Endothelial cell of umbilical vein (primary cell): ENCODE measurements around the gene TBC1D25. TPM values are rescaled to one million over a fixed set of nuclear protein-coding genes. Genes with fewer than 3 reads are reported as not detected.

ENCODE experiments used
- BruUV-seq: library from RNA; stranded (reverse); fragments of 400-500 nt; replicated peaks from 2 replicates; lab custom pipeline; 2021; lab: Mats Ljungman, UMichigan
- CTCF ChIA-PET: fragments of 300-600, 350-600 bp; sonication (Branson Sonifier 250); formaldehyde crosslinking; loops from one replicate; lab custom pipeline; 2021; ENCODE audit warnings: antibody characterized with exemption, inconsistent platforms; lab: Charles Lee
- POLR2A ChIA-PET: fragments of 300-600, 350-600 bp; sonication (Branson Sonifier 250); formaldehyde crosslinking; loops from one replicate; lab custom pipeline; 2021; ENCODE audit warnings: antibody characterized with exemption, inconsistent platforms; lab: Charles Lee
- DNase-seq: peaks from one replicate; pipeline ENCODE4 v3.0.0-alpha.2; 2011; ENCODE audit warnings: low read depth, low spot score
- FAIRE-seq: peaks from 2 replicates; lab custom pipeline; 2011; peaks lifted over from hg19 to GRCh38; lab: Jason Lieb, UNC
- H2AFZ ChIP-seq: 2 replicates; pipeline ENCODE4 v1.6.0; 2012; ENCODE audit warnings: low read depth, low read length, control low read depth, inconsistent platforms
- H3K27ac ChIP-seq: 2 replicates; pipeline ENCODE4 v1.5.1; 2011; ENCODE audit warnings: low read depth, mild to moderate bottlenecking, control low read depth, low read length, moderate library complexity; ENCODE audit not compliant: insufficient read depth
- H3K27me3 ChIP-seq, 2 experiments: 2 replicates each; pipeline versions ENCODE4 v1.6.0 to v1.6.1; 2011; ENCODE audit warnings: low read length in 2 of 2, mixed read lengths in 1 of 2; ENCODE audit not compliant: control insufficient read depth in 2 of 2, insufficient read depth in 2 of 2
- H3K36me3 ChIP-seq, 2 experiments: 2 replicates in 1 of 2; 3 replicates in 1 of 2; pipeline ENCODE4 v1.5.1; 2011; ENCODE audit warnings: low read length in 2 of 2, mild to moderate bottlenecking in 1 of 2, moderate library complexity in 1 of 2; ENCODE audit not compliant: control insufficient read depth in 2 of 2, insufficient read depth in 2 of 2; ENCODE audit errors: extremely low read depth in 1 of 2
- H3K4me1 ChIP-seq: 3 replicates; pipeline ENCODE4 v1.5.1; 2011; ENCODE audit warnings: mild to moderate bottlenecking, low read length; ENCODE audit not compliant: control insufficient read depth, insufficient read depth; ENCODE audit errors: extremely low read depth
- H3K4me2 ChIP-seq: 2 replicates; pipeline ENCODE4 v1.6.1; 2011; ENCODE audit warnings: low read length, control low read depth, mixed read lengths; ENCODE audit not compliant: insufficient read depth
- H3K4me3 ChIP-seq, 3 experiments: fragments of 200-600 bp in 1 of 3; sonication (generic), shearing (Covaris generic) in 1 of 3; replicated peaks in 1 of 3; 2 replicates each; pipeline ENCODE4 v1.5.1; 2011 to 2016; ENCODE audit warnings: control low read depth in 3 of 3, low read length in 3 of 3, mild to moderate bottlenecking in 2 of 3, inconsistent platforms in 1 of 3, low read depth in 1 of 3, moderate library complexity in 1 of 3; ENCODE audit not compliant: insufficient read depth in 1 of 3
- H3K79me2 ChIP-seq: 2 replicates; pipeline ENCODE4 v1.6.0; 2012; ENCODE audit warnings: low read length, inconsistent platforms; ENCODE audit not compliant: control insufficient read depth, insufficient read depth
- H3K9ac ChIP-seq: replicated peaks from 2 replicates; pipeline ENCODE3; 2011; ENCODE audit warnings: low read length, control low read depth; ENCODE audit not compliant: insufficient read depth; ENCODE audit errors: extremely low read depth
- H3K9me1 ChIP-seq: replicated peaks from 3 replicates; pipeline ENCODE4 v1.6.0; 2011; ENCODE audit warnings: mild to moderate bottlenecking, low read length; ENCODE audit not compliant: control insufficient read depth, insufficient read depth; ENCODE audit errors: extremely low read depth
- H3K9me3 ChIP-seq: replicated peaks from 2 replicates; pipeline ENCODE4 v1.5.1; 2012; ENCODE audit warnings: low read length, inconsistent platforms; ENCODE audit not compliant: control insufficient read depth, insufficient read depth
- H4K20me1 ChIP-seq: replicated peaks from 2 replicates; pipeline ENCODE3; 2011; ENCODE audit warnings: mild to moderate bottlenecking, low read length; ENCODE audit not compliant: control insufficient read depth, insufficient read depth; ENCODE audit errors: extremely low read depth
- CTCF ChIP-seq, 2 donors: IDR thresholded peaks; 1 replicate in 1 of 2; 2 replicates in 1 of 2; pipeline ENCODE4 v1.5.1; 2011; ENCODE audit warnings: low read length in 2 of 2, mild to moderate bottlenecking in 2 of 2, moderate library complexity in 2 of 2, control low read depth in 1 of 2, inconsistent platforms in 1 of 2, low read depth in 1 of 2; ENCODE audit not compliant: insufficient read depth in 1 of 2; ENCODE audit errors: extremely low read depth in 1 of 2
- EZH2 ChIP-seq: IDR thresholded peaks from 2 replicates; pipeline ENCODE4 v1.6.1; 2012; ENCODE audit warnings: borderline replicate concordance, low read depth, mild to moderate bottlenecking, moderate library complexity, low read length, inconsistent platforms; ENCODE audit not compliant: severe bottlenecking
- FOS ChIP-seq: IDR thresholded peaks from 2 replicates; pipeline ENCODE4 v1.6.1; 2011; ENCODE audit warnings: mild to moderate bottlenecking, low read length, moderate library complexity, borderline replicate concordance; ENCODE audit not compliant: insufficient read depth
- GATA2 ChIP-seq: IDR thresholded peaks from 2 replicates; pipeline ENCODE4 v1.7.0; 2011; ENCODE audit warnings: low read depth, mild to moderate bottlenecking, moderate library complexity, mixed read lengths, low read length; ENCODE audit not compliant: insufficient read length, insufficient read depth
- JUN ChIP-seq: IDR thresholded peaks from 2 replicates; pipeline ENCODE4 v1.6.1; 2011; ENCODE audit warnings: borderline replicate concordance, low read depth; ENCODE audit not compliant: insufficient read length, insufficient read depth
- MAX ChIP-seq: IDR thresholded peaks from 2 replicates; pipeline ENCODE4 v1.6.1; 2011; ENCODE audit not compliant: insufficient read depth, insufficient read length
- MYC ChIP-seq: IDR thresholded peaks from one replicate; pipeline ENCODE4 v1.6.1; 2011; ENCODE audit warnings: mild to moderate bottlenecking, low read depth, low read length
- POLR2A ChIP-seq: IDR thresholded peaks from 2 replicates; pipeline ENCODE4 v1.6.1; 2012; ENCODE audit warnings: low read depth, mild to moderate bottlenecking, control low read depth, low read length
- POLR2AphosphoS5 ChIP-seq: IDR thresholded peaks from 2 replicates; pipeline ENCODE4 v1.6.1; 2012; ENCODE audit warnings: low read depth, mild to moderate bottlenecking, control low read depth, low read length, moderate library complexity; ENCODE audit not compliant: insufficient read depth
- dilution Hi-C: fragments of 300-500 bp; cut with MboI; formaldehyde crosslinking; loops from one replicate; pipeline ENCODE4 v1.15.0; 2019; ENCODE audit warnings: low sequenced_read_pairs; ENCODE audit not compliant: extremely low pct_ligation_motif_present
- intact Hi-C: fragments of 100-400 bp; cut with micrococcal nuclease; formaldehyde crosslinking; loops from one replicate; pipeline ENCODE4 v1.10.0; 2022
- polyA plus RNA-seq, 4 experiments: library from polyadenylated mRNA; depleted of rRNA in 3 of 4; stranded (reverse) in 3 of 4; unstranded in 1 of 4; fragments of >200 nt; gene quantifications; 2 replicates each; pipeline versions ENCODE4 v1.2.1 to v1.2.3, GENCODE V29; 2011 to 2012; ENCODE audit warnings: missing spikeins in 1 of 4
- total RNA-seq: library from RNA; stranded (reverse); gene quantifications from 2 replicates; pipeline ENCODE4 v1.2.3, GENCODE V29; 2021

TBC1D25 gene
- total and polyA plus RNA-seq, 2 donors (not counting 3 experiments of a cell fraction or from before 2014, with no cell fraction given) = 16.0 to 16.3 TPM

DNA sequence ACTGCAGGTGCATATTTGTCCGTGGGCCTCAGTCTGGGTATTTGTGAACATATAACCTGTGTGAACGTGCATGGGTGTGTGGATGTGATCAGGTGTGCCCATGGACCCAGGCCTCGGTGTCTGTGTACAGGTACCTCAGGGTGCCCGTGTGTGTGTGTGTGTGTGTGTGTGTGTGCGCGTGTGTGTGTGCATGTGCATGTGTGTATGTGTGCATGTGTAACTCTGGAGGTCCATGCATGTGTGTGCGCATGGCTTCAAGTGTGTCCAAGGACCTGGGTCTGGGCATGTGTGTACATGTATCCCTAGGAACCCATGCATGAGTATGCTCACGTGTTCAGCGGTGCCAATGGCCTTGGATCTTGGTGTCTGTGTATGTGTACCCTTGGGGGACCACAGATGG, 47.7 kb upstream of the TBC1D25 start:
- peaks cover 7% of the 10 kb centered on the region for H3K4me1 ChIP-seq
- FAIRE-seq (peak; percentile 15), DNase-seq (no peak)
- no peaks in the 10 kb centered on the region for H3K9me3 ChIP-seq
- no peaks in the 10 kb centered on the region for H3K9me1 ChIP-seq
- no peak overlapping the region for H2AFZ ChIP-seq
- H3K27ac ChIP-seq = no peak overlapping the region
- H3K9ac ChIP-seq = no peak overlapping the region
- no TSS peak for BruUV-seq
- TF ChIP-seq MYC (no peak), POLR2A (no peak), JUN (no peak), MAX (no peak), GATA2 (no peak), POLR2AphosphoS5 (no peak), FOS (no peak), EZH2 (no peak), CTCF (IDR thresholded peaks at IDR 0.05; ENCODE audit: extremely low read depth in 1 of 2, insufficient read depth in 1 of 2, low read depth in 1 of 2, low read length in 2 of 2) (no peak)
- H3K79me2 ChIP-seq = no peaks in the 10 kb centered on the region
- no peaks in the 10 kb centered on the region for H3K36me3 ChIP-seq
- H3K4me3 ChIP-seq = no peak overlapping the region
- H3K27me3 ChIP-seq = no peaks in the 10 kb centered on the region
- no peak overlapping the region for H3K4me2 ChIP-seq
- ChIA-PET CTCF (interaction anchor here (3.0 kb wide), 1 partner anchor 408 kb away, joined by 40 read pairs; no protein-coding TSS in a partner anchor), POLR2A (no interaction called here)
- intact Hi-C loops (no loop called here), dilution Hi-C loops (no loop called here)
- H4K20me1 ChIP-seq = no peaks in the 10 kb centered on the region
